NT2/D1 (cell line): ENCODE data around the gene LCP2.

Experiments
- SUZ12 ChIP-seq: IDR thresholded peaks from 2 replicates; pipeline ENCODE4 v1.6.1; 2011; ENCODE audit not compliant: insufficient read length, insufficient read depth; ENCODE audit errors: extremely low read depth
- YY1 ChIP-seq: IDR thresholded peaks from 2 replicates; pipeline ENCODE4 v1.6.1; 2011; ENCODE audit not compliant: insufficient read length, insufficient read depth
- ZNF274 ChIP-seq: IDR thresholded peaks from 2 replicates; pipeline ENCODE4 v1.6.1; 2011; ENCODE audit warnings: mild to moderate bottlenecking, low read depth, low read length

- TF ChIP-seq YY1 (no peak), SUZ12 (no peak), ZNF274 (no peak)
Measured at GRCh38 chr5:170261528-170262043, 36.0 kb downstream of the LCP2 start.
